WI38 (cell line): ENCODE data around the gene SERBP1.

Source experiments
- H3K4me3 ChIP-seq: 2 replicates; pipeline ENCODE4 v1.5.1; 2011; ENCODE audit warnings: low read depth, mild to moderate bottlenecking, control low read depth, low read length
- TF ChIP-seq, protein P1 (sequence below): IDR thresholded peaks from 2 replicates; pipeline ENCODE4 v1.5.1; 2012; ENCODE audit warnings: low read depth, mild to moderate bottlenecking, control low read depth, low read length

SERBP1 gene

DNA sequence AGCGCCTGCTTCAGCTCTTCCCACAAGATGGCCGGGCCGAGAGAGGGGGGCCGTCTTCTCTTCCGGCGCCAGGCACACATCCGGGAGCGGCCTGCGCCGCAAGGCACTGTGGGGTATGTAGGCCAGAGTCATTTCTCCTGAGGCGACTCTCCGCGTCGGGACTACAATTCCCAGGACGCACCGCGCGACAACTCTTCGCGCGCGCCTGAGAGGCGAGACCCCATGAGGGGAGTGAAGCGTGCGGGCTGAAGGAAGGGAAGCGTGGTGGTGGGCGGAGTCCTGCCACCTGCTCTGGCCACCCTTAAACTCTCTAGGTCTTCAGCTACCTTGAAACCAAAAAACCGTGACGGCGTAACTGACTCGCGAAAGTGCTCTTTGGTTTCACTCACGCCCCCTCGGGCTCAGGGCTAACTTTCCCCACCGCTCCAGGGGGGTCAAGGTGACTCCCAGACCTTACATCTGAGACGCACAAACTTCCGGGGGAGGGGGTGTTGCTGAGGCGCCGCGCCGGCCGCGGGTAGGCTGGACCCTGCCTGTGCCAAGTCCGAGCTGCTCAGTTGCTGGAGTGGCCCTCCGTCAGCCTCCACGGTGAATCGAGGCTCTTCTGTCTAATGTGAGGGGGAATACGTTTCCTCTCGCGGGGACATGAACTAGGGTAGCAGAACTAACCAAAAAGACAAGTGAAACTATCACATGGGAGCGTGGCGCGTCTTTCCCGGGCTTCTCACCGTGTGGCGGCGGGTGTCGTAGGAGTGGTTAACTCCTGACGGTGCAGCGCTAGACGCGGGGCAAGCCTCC, at the start of gene SERBP1:
TSS of gene SERBP1 (minus strand) at position 45 of the 798 bp plus-strand sequence. CDS start 102 bp downstream, outside the sequence.
- TF ChIP-seq, protein P1, sequence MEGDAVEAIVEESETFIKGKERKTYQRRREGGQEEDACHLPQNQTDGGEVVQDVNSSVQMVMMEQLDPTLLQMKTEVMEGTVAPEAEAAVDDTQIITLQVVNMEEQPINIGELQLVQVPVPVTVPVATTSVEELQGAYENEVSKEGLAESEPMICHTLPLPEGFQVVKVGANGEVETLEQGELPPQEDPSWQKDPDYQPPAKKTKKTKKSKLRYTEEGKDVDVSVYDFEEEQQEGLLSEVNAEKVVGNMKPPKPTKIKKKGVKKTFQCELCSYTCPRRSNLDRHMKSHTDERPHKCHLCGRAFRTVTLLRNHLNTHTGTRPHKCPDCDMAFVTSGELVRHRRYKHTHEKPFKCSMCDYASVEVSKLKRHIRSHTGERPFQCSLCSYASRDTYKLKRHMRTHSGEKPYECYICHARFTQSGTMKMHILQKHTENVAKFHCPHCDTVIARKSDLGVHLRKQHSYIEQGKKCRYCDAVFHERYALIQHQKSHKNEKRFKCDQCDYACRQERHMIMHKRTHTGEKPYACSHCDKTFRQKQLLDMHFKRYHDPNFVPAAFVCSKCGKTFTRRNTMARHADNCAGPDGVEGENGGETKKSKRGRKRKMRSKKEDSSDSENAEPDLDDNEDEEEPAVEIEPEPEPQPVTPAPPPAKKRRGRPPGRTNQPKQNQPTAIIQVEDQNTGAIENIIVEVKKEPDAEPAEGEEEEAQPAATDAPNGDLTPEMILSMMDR = no peak
- peak within 1 kb of the TSS; percentile 96 for H3K4me3 ChIP-seq

DNA sequence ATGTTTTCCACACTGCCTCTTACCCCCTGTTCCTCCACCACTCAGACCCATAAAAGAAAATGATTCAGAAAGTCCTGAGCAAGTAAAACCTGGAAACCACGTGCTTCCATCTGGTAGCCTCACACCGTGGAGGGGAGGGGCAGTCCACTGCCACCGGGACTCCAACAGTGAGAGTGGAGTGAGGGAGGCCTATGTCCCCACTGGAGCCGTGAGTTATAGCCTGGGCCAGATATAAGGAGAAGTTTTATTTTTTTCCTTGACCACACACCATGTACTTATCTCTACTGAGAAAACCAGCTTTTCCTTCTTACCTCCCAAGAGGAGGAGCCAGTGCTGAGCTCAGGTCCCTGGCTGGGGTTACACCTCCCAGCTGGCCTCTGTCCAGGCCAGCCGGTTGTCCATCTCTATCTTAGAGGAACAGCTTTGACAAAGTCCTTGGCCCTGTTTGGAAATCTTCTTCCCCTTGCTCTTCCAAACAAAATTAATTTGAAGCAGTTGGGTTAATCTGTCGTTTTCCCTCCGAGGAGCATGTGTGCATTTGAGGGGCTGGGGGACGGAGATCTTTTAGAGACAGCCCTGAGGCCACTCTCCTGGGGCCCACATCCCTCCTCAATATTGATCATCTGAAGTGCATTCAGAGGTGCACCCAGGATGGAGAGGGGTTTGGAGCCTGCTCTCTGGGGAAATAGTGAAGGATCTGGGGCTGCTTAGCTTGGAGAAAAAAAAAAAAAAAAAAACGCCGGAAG, 49.1 kb upstream of the SERBP1 start:
- H3K4me3 ChIP-seq = no peak overlapping the region
- TF ChIP-seq, protein P1 = no peak

DNA sequence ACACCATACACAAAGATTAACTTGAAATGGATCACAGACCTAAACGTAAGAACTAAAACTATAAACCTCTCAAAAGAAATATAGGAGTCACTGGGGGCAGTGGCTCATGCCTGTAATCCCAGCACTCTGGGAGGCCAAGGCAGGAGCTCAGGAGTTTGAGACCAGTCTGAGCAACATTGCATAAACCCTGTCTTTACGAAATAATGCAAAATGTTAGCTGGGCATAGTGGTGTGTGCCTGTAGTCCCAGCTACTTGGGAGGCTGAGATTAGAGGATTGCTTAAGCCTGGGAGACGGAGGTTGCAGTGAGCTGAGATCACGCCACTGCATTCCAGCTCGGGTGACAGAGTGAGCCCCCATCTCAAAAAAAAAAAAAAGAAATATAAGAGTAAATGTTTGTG, 46.7 kb upstream of the SERBP1 start:
- TF ChIP-seq, protein P1 = no peak

DNA sequence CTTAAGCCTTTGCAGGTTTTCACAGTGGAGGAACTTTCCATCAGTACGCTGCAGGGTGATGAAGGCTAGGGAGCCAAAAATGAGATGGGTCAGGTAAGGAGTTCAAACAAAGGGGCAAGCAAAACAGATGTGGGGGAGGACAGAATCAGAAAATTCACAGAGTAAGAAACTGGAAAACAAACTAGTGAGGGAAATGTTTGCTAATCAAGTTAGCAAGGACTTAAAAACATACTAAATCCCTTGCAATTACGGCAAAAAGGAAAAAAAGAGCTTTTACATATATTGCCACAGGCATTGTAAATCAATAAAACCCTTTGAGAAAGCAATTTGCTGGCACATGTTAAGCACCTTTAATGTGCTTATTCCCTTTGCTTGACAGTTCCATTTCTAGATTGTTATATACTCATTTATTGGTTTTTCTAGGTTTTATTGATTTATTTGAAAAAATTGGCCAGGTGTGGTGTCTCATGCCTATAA, 45.8 kb upstream of the SERBP1 start:
- H3K4me3 ChIP-seq = no peak overlapping the region
- TF ChIP-seq, protein P1 = no peak

More for the DNA sequence above, 46.7 kb upstream of the SERBP1 start:
- no peak overlapping the region for H3K4me3 ChIP-seq

DNA sequence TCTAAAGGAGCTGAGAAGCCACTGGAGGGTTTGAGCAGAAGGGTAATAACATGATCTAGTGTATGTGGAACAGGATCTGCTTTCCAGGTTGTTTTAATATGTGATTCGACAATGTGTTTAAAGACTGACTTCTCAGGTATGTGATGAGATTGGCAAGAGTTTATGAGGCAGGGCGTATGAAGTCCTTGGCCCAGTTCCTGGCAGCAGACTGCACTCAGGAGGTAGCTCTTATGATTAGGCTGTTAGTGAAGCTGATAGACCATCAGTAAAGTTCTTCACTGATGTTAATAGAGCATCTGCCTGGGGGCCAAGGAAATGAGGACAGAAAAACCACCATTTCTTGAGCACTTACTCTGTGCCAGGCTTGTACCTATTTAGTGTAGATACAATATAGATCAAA, 41.9 kb upstream of the SERBP1 start:
- no peak overlapping the region for H3K4me3 ChIP-seq
- TF ChIP-seq, protein P1 = no peak

DNA sequence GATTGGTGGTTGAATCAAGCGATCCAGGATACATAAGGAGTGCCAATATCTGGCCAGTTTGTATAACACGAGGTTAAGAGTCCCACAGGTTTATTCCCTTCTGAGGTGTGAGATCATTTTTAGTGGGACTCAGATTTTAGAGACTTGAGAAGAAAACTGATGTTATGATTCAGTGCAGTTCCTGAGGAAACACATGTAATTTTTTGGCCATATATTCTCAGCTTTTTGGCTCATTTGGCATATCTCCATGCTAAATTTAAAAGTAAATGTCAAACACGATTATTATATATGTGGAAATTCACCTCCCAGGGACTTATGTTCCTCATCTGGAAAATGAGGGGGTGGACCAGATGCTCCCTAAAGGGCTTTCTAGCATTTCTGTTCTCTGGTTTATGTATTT, 39.2 kb upstream of the SERBP1 start:
- no peak overlapping the region for H3K4me3 ChIP-seq
- TF ChIP-seq, protein P1 = no peak
